ENCODE data around the gene TMX2.

- TF ChIP-seq, protein P1, sequence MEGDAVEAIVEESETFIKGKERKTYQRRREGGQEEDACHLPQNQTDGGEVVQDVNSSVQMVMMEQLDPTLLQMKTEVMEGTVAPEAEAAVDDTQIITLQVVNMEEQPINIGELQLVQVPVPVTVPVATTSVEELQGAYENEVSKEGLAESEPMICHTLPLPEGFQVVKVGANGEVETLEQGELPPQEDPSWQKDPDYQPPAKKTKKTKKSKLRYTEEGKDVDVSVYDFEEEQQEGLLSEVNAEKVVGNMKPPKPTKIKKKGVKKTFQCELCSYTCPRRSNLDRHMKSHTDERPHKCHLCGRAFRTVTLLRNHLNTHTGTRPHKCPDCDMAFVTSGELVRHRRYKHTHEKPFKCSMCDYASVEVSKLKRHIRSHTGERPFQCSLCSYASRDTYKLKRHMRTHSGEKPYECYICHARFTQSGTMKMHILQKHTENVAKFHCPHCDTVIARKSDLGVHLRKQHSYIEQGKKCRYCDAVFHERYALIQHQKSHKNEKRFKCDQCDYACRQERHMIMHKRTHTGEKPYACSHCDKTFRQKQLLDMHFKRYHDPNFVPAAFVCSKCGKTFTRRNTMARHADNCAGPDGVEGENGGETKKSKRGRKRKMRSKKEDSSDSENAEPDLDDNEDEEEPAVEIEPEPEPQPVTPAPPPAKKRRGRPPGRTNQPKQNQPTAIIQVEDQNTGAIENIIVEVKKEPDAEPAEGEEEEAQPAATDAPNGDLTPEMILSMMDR (conservative IDR thresholded peaks at IDR 0.05; ENCODE audit: low read length): no peak
- no peak for TF ChIP-seq EZH2phosphoT487 (IDR thresholded peaks at IDR 0.05; ENCODE audit: borderline replicate concordance, low read depth, low read length)
Observed at GRCh38 chr11:57709802-57710367, 2.5 kb upstream of the TMX2 start.
